Measurements from ENCODE around the gene KAZN. TPM values are rescaled to one million over a fixed set of nuclear protein-coding genes. Genes with fewer than 3 reads are reported as not detected.

KAZN gene
- total and polyA plus RNA-seq, 2 donors (not counting 1 experiment from before 2014, with no cell fraction given): 3.4 to 5.0 TPM

- Histone ChIP-seq H3K4me2 (ENCODE audit: extremely low read depth, insufficient read depth, low read length) (no peak overlapping the region), H4K20me1 (ENCODE audit: control insufficient read depth, extremely low read depth, insufficient read depth, low read length) (no peaks in the 10 kb centered on the region), H3K27me3 (ENCODE audit: control insufficient read depth, insufficient read depth, low read length) (no peaks in the 10 kb centered on the region), H3K79me2 (ENCODE audit: control insufficient read depth, insufficient read depth, low read length) (no peaks in the 10 kb centered on the region), H3K36me3 (ENCODE audit: control insufficient read depth, insufficient read depth, low read length) (no peaks in the 10 kb centered on the region), H3K4me1 (ENCODE audit: control insufficient read depth, extremely low read depth, insufficient read depth, low read length) (peaks cover 10% of the 10 kb centered on the region), H3K4me3 (replicated peaks in 1 of 4; ENCODE audit: control extremely low read depth in 1 of 4, insufficient read depth in 1 of 4, low read depth in 3 of 4, low read length in 4 of 4) (no peak overlapping the region), H3K9ac (ENCODE audit: insufficient read depth, low read length) (no peak overlapping the region), H3K9me3 (ENCODE audit: control insufficient read depth, insufficient read depth, low read depth, low read length) (no peaks in the 10 kb centered on the region), H2AFZ (ENCODE audit: low read length) (no peak overlapping the region), H3K27ac (ENCODE audit: insufficient read depth, low read length) (no peak overlapping the region)
- DNase-seq (ENCODE audit: low read depth in 2 of 2): no peak
- no peak for TF ChIP-seq EZH2 (IDR thresholded peaks at IDR 0.05; ENCODE audit: low read length, missing control alignments)
- no peak for TF ChIP-seq CTCF (conservative IDR thresholded peaks at IDR 0.05 in 1 of 2, IDR thresholded peaks at IDR 0.05 in 1 of 2; ENCODE audit: low read depth in 1 of 2, low read length in 2 of 2)
Measured at GRCh38 chr1:15034656-15035055, 436.2 kb downstream of the KAZN start.

GRCh38 chr1:15035236-15035635, 436.8 kb downstream of the KAZN start:
- Histone ChIP-seq H4K20me1 (ENCODE audit: control insufficient read depth, extremely low read depth, insufficient read depth, low read length) (no peaks in the 10 kb centered on the region), H3K9me3 (ENCODE audit: control insufficient read depth, insufficient read depth, low read depth, low read length) (no peaks in the 10 kb centered on the region), H3K27me3 (ENCODE audit: control insufficient read depth, insufficient read depth, low read length) (no peaks in the 10 kb centered on the region), H3K27ac (ENCODE audit: insufficient read depth, low read length) (no peak overlapping the region), H3K4me1 (ENCODE audit: control insufficient read depth, extremely low read depth, insufficient read depth, low read length) (peaks cover 10% of the 10 kb centered on the region), H3K4me2 (ENCODE audit: extremely low read depth, insufficient read depth, low read length) (no peak overlapping the region), H2AFZ (ENCODE audit: low read length) (no peak overlapping the region), H3K4me3 (replicated peaks in 1 of 4; ENCODE audit: control extremely low read depth in 1 of 4, insufficient read depth in 1 of 4, low read depth in 3 of 4, low read length in 4 of 4) (no peak overlapping the region), H3K79me2 (ENCODE audit: control insufficient read depth, insufficient read depth, low read length) (no peaks in the 10 kb centered on the region), H3K36me3 (ENCODE audit: control insufficient read depth, insufficient read depth, low read length) (no peaks in the 10 kb centered on the region), H3K9ac (ENCODE audit: insufficient read depth, low read length) (no peak overlapping the region)
- DNase-seq (ENCODE audit: low read depth in 2 of 2): no peak
- TF ChIP-seq CTCF (conservative IDR thresholded peaks at IDR 0.05 in 1 of 2, IDR thresholded peaks at IDR 0.05 in 1 of 2; ENCODE audit: low read depth in 1 of 2, low read length in 2 of 2) (no peak), EZH2 (IDR thresholded peaks at IDR 0.05; ENCODE audit: low read length, missing control alignments) (no peak)

- no peak overlapping the region for H3K4me2 ChIP-seq (ENCODE audit: extremely low read depth, insufficient read depth, low read length)
- H3K9ac ChIP-seq (ENCODE audit: insufficient read depth, low read length): no peak overlapping the region
- no peaks in the 10 kb centered on the region for H3K27me3 ChIP-seq (ENCODE audit: control insufficient read depth, insufficient read depth, low read length)
- no peak for DNase-seq (ENCODE audit: low read depth in 2 of 2)
- H2AFZ ChIP-seq (ENCODE audit: low read length): no peak overlapping the region
- TF ChIP-seq EZH2 (IDR thresholded peaks at IDR 0.05; ENCODE audit: low read length, missing control alignments): no peak
- H3K4me1 ChIP-seq (ENCODE audit: control insufficient read depth, extremely low read depth, insufficient read depth, low read length): peaks cover 6% of the 10 kb centered on the region
- no peak overlapping the region for H3K4me3 ChIP-seq (replicated peaks in 1 of 4; ENCODE audit: control extremely low read depth in 1 of 4, insufficient read depth in 1 of 4, low read depth in 3 of 4, low read length in 4 of 4)
- H3K79me2 ChIP-seq (ENCODE audit: control insufficient read depth, insufficient read depth, low read length): no peaks in the 10 kb centered on the region
- no peaks in the 10 kb centered on the region for H4K20me1 ChIP-seq (ENCODE audit: control insufficient read depth, extremely low read depth, insufficient read depth, low read length)
- H3K9me3 ChIP-seq (ENCODE audit: control insufficient read depth, insufficient read depth, low read depth, low read length): no peaks in the 10 kb centered on the region
- no peak overlapping the region for H3K27ac ChIP-seq (ENCODE audit: insufficient read depth, low read length)
- H3K36me3 ChIP-seq (ENCODE audit: control insufficient read depth, insufficient read depth, low read length): no peaks in the 10 kb centered on the region
Measured at GRCh38 chr1:15036101-15036500, 437.6 kb downstream of the KAZN start.

Data from fibroblast of lung (primary cell).